Peyer's patch (tissue), 4 donors: ENCODE results near the gene CFI.

Source experiments
- CTCF ChIP-seq, 6 experiments: fragments of 450-650 bp in 4 of 6; fragments of 200-600 bp in 2 of 6; sonication (generic) in 1 of 6; IDR thresholded peaks; one replicate each; pipeline ENCODE4 v1.5.1; 2017 to 2019; ENCODE audit warnings: antibody characterized with exemption in 6 of 6, mild to moderate bottlenecking in 3 of 6, moderate library complexity in 1 of 6
- POLR2A ChIP-seq, 2 donors: fragments of 450-650 bp; IDR thresholded peaks; one replicate each; pipeline ENCODE4 v1.5.1; 2017; ENCODE audit warnings: antibody characterized with exemption in 2 of 2, mild to moderate bottlenecking in 2 of 2, moderate library complexity in 2 of 2

- TF ChIP-seq POLR2A (IDR thresholded peaks at IDR 0.05) (no peak), CTCF (IDR thresholded peaks at IDR 0.05) (no peak)
Observed at GRCh38 chr4:109787807-109788206, 14.0 kb downstream of the CFI start.
